ENCODE measurements around the gene SLC7A5.
A peak's percentile ranks its signal among the peaks of the same experiment; 100 is the strongest.
"Not testable (repeated sequence)": the region's sequence is repeated elsewhere in the genome, so short reads cannot be mapped to it uniquely, and the experiment has no call there.

SLC7A5 gene

GRCh38 chr16:87869061-87869878 lies at the start of gene SLC7A5:
Gene SLC7A5, minus strand, starts transcription at chr16:87869507. Its CDS starts 85 bp downstream, at chr16:87869422.
- peak; percentile 78 for DNase-seq

GRCh38 chr16:87918338-87918737 lies 49.0 kb upstream of the SLC7A5 start:
- no peak for DNase-seq

GRCh38 chr16:87917503-87917902 lies 48.2 kb upstream of the SLC7A5 start:
- no peak for DNase-seq

GRCh38 chr16:87914812-87915211 lies 45.5 kb upstream of the SLC7A5 start:
- no peak for DNase-seq

- DNase-seq, result not testable (repeated sequence)
Observed at GRCh38 chr16:87914021-87914725, 44.9 kb upstream of the SLC7A5 start.

- not testable (repeated sequence) for DNase-seq
Observed at GRCh38 chr16:87912691-87913090, 43.4 kb upstream of the SLC7A5 start.

- peak; percentile 87 for DNase-seq
Observed at GRCh38 chr16:87911106-87911763, 41.9 kb upstream of the SLC7A5 start.

- DNase-seq, result peak; percentile 59
Observed at GRCh38 chr16:87909203-87909935, 40.1 kb upstream of the SLC7A5 start.

- not testable (repeated sequence) for DNase-seq
Observed at GRCh38 chr16:87908101-87908500, 38.8 kb upstream of the SLC7A5 start.

GRCh38 chr16:87905521-87905920 lies 36.2 kb upstream of the SLC7A5 start:
- DNase-seq, result not testable (repeated sequence)

GRCh38 chr16:87904963-87905362 lies 35.7 kb upstream of the SLC7A5 start:
- DNase-seq, result not testable (repeated sequence)

GRCh38 chr16:87900489-87900888 lies 31.2 kb upstream of the SLC7A5 start:
- not testable (repeated sequence) for DNase-seq

GRCh38 chr16:87897521-87898505 lies 28.5 kb upstream of the SLC7A5 start:
- DNase-seq, result no peak

GRCh38 chr16:87896924-87897520 lies 27.7 kb upstream of the SLC7A5 start:
- DNase-seq, result not testable (repeated sequence)

GRCh38 chr16:87896176-87896890 lies 27.0 kb upstream of the SLC7A5 start:
- not testable (repeated sequence) for DNase-seq

- DNase-seq, result no peak
Observed at GRCh38 chr16:87895641-87896141, 26.4 kb upstream of the SLC7A5 start.

GRCh38 chr16:87894005-87894404 lies 24.7 kb upstream of the SLC7A5 start:
- DNase-seq, result not testable (repeated sequence)

GRCh38 chr16:87891764-87892163 lies 22.5 kb upstream of the SLC7A5 start:
- no peak for DNase-seq

- peak; percentile 14 for DNase-seq
Observed at GRCh38 chr16:87889762-87890161, 20.5 kb upstream of the SLC7A5 start.

- DNase-seq, result not testable (repeated sequence)
Observed at GRCh38 chr16:87888346-87888745, 19.0 kb upstream of the SLC7A5 start.
